Measurements from ENCODE around the gene NTSR2. TPM values are rescaled to one million over a fixed set of nuclear protein-coding genes. Genes with fewer than 3 reads are reported as not detected.

The NTSR2 gene
- total and polyA plus RNA-seq, 8 donors = not detected

GRCh38 chr2:11679486-11680181 lies 9.6 kb upstream of the NTSR2 start:
- no peak overlapping the region for H3K4me3 ChIP-seq
- H3K27me3 ChIP-seq = peaks cover 0 to 32% (median 27%) of the 10 kb centered on the region in 3 donors
- 76 to 80% (median 78%) methylated on average over 13 of the region's 13 CpGs for WGBS, 5 donors
- peaks cover 0 to 4% (median 0%) of the 10 kb centered on the region in 4 donors for H3K9me3 ChIP-seq
- H3K27ac ChIP-seq = no peak overlapping the region
- intact Hi-C loops (cut with DNase I; ENCODE audit: low total_unique reads) = no loop called here
- H3K36me3 ChIP-seq = no peaks in the 10 kb centered on the region
- no peak for TF ChIP-seq EP300 (IDR thresholded peaks at IDR 0.05)
- no peak for TF ChIP-seq CTCF (IDR thresholded peaks at IDR 0.05)
- no peak for TF ChIP-seq POLR2A (IDR thresholded peaks at IDR 0.05)
- TF ChIP-seq POLR2AphosphoS5 (IDR thresholded peaks at IDR 0.05) = no peak
- DNase-seq = peak in 1 of 2 donors; percentile 24
- peaks cover 0 to 19% (median 11%) of the 10 kb centered on the region in 4 donors for H3K4me1 ChIP-seq

- DNase-seq = peak in 1 of 2 donors; percentile 7
- Histone ChIP-seq H3K4me3 (no peak overlapping the region), H3K27ac (no peak overlapping the region), H3K27me3 (peaks cover 0 to 39% (median 27%) of the 10 kb centered on the region in 3 donors), H3K4me1 (peaks cover 0 to 19% (median 11%) of the 10 kb centered on the region in 4 donors), H3K9me3 (peaks cover 0 to 4% (median 0%) of the 10 kb centered on the region in 4 donors), H3K36me3 (no peaks in the 10 kb centered on the region)
- no peak for TF ChIP-seq POLR2A (IDR thresholded peaks at IDR 0.05)
- TF ChIP-seq POLR2AphosphoS5 (IDR thresholded peaks at IDR 0.05) = no peak
- TF ChIP-seq EP300 (IDR thresholded peaks at IDR 0.05) = no peak
- TF ChIP-seq CTCF (IDR thresholded peaks at IDR 0.05) = no peak
- intact Hi-C loops (cut with DNase I; ENCODE audit: low total_unique reads) = no loop called here
- WGBS, 5 donors = 76 to 82% (median 80%) methylated on average over 7 of the region's 7 CpGs
These were observed 9.0 kb upstream of the NTSR2 start for GRCh38 chr2:11679016-11679415.

GRCh38 chr2:11678306-11678960 lies 8.4 kb upstream of the NTSR2 start:
- no peaks in the 10 kb centered on the region for H3K36me3 ChIP-seq
- peaks cover 0 to 40% (median 27%) of the 10 kb centered on the region in 3 donors for H3K27me3 ChIP-seq
- intact Hi-C loops (cut with DNase I; ENCODE audit: low total_unique reads) = no loop called here
- H3K9me3 ChIP-seq = peaks cover 0 to 4% (median 0%) of the 10 kb centered on the region in 4 donors
- peaks cover 0 to 19% (median 11%) of the 10 kb centered on the region in 4 donors for H3K4me1 ChIP-seq
- H3K4me3 ChIP-seq = no peak overlapping the region
- H3K27ac ChIP-seq = no peak overlapping the region
- TF ChIP-seq CTCF (IDR thresholded peaks at IDR 0.05) (no peak), POLR2A (IDR thresholded peaks at IDR 0.05) (no peak), EP300 (IDR thresholded peaks at IDR 0.05) (no peak), POLR2AphosphoS5 (IDR thresholded peaks at IDR 0.05) (no peak)
- WGBS, 5 donors = 79 to 83% (median 81%) methylated on average over 14 of the region's 14 CpGs
- peak in 1 of 2 donors; percentile 9 for DNase-seq

GRCh38 chr2:11677136-11678055 lies 7.4 kb upstream of the NTSR2 start:
- Histone ChIP-seq H3K9me3 (peaks cover 0 to 4% (median 0%) of the 10 kb centered on the region in 4 donors), H3K4me3 (no peak overlapping the region), H3K36me3 (no peaks in the 10 kb centered on the region), H3K27ac (no peak overlapping the region), H3K27me3 (peaks cover 0 to 40% (median 27%) of the 10 kb centered on the region in 3 donors), H3K4me1 (peaks cover 0 to 19% (median 11%) of the 10 kb centered on the region in 4 donors)
- TF ChIP-seq EP300 (IDR thresholded peaks at IDR 0.05) (no peak), POLR2AphosphoS5 (IDR thresholded peaks at IDR 0.05) (no peak), POLR2A (IDR thresholded peaks at IDR 0.05) (no peak), CTCF (IDR thresholded peaks at IDR 0.05) (no peak)
- peak in 1 of 2 donors; percentile 23 for DNase-seq
- intact Hi-C loops (cut with DNase I; ENCODE audit: low total_unique reads) = no loop called here
- WGBS, 5 donors = 46 to 53% (median 47%) methylated on average over 22 to 27 of the region's 27 CpGs
